Measurements from ENCODE around the gene RABEP1.

RABEP1 gene

DNA sequence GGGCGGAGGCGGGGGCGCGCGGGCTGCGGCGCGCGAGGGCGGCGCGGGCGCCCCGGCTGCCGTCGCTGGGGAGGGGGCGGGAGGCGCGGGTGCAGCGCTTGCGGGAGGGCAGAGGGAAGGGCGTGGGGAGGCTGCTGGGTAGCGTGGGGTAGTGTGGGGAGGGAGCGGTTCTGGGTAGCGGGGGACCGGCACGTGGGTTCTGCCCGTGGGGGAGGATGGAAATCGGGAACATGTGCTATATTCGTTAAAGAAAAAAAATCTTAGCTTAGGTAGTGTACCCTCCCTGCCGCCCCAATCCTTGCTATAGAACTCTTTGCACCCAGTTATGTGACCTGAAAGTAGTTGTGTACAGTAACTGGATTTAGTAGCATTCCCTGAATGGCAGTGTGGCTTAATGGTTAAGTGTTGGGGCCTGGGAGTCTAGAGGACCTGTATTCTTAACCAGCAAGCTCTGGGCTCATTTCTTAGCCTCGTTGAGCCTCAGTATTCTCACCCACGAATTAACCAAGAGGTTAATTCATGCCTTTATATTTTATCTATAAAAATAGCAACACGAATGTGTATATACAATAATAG, 646 bp downstream of the RABEP1 start:
- FAIRE-seq, result no peak

DNA sequence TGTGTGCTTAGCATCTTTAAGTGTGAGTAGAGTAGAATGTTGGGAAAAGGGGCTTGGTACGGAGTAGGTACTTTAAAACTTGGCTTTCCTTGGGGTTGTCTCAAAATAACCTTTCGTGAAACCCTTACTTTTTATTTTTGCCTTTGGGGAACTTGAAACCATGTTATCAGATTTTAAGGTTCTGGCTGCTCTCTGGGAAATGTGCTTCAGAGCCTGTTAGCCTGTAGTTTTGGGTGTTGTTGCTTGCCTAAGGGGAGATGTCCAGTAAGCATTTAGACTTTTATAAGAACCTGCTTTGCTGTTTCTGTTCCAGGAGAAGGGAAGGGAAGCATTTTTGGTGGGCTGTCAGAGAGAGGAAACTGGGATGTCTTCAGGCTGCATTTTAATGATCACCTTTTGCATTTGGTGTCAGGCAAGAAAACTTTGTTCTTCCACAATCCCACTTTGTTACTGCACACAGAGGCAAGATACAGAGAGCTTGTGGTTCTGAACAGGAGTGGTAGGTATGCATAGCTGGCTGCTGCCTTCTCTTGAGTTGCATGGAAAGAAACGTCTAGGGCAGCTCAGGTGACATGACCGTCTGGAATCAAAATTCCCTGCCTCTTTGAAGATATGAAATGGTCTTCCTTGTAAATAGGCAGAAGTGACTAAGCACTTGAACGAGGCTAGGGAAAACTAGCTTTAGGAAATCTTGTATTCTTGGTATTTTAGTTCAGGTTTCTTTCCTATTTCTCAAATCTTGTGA, 1.7 kb downstream of the RABEP1 start:
- FAIRE-seq, result no peak

DNA sequence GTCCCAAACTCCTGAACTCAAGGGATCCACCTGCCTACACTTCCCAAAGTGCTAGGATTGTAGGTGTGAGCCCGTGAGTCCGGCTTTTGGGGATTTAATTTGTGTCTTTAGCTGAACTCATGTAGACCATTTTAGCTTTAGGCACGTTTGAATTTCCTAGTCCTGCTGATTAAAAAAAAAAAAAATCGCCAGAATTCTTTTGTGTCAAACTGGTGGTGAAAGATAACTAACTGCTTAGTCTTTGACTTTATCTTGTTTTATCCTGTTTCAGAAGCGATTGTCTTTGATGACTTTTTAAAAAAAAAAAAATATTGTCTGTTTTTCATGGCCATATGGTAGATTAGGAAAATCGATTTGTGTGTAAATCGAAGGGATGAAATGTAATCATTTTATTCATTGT, 2.6 kb downstream of the RABEP1 start:
- FAIRE-seq, result no peak

DNA sequence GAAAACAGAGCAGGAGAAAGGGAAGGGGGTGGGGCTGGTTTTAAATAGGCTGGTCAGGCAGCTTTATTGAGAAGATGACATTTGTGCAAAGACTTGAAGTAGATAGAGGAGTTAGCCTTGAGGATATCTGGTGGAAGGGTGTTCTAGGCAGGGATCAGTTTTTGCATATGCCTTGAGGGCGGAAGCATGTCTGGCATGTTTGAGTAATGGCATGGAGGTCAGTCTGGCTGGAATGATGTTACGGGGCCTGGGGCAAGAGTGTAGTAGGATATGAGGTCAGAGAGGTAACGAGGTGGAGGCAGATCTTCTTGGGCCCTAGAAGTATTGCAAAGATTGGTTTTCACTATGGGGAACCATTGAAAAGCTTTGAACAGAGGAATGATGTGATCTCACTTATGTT, 4.8 kb downstream of the RABEP1 start:
- no peak for FAIRE-seq

DNA sequence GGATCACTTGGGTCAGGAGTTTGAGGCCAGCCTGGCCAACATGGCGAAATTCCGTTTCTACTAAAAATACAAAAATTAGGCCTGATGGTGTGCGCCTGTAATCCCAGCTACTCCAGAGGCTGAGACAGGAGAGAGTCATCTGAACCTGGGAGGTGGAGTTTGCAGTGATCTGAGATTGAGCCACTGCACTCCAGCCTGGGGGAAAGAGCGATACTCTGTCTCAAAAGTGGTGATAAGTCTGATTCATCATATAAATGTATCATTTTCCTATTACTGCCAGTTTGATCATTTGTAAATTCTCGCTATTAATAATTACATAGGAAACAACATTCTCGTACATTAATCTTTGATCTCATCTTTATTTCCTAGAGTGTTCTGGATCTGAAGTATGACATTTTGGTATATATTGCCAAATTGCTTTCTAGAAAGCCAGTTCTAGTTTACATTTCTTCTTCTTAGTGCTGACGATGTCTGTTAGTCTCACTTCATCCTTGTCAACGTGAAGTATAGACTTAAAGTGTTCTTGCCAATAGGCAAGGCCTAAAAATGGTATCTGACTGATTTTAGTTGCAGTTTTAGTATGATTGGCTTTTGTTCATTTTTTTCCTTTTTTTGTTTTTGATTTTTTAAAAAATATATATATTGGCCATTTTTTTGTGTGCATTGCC, 9.7 kb downstream of the RABEP1 start:
- FAIRE-seq, result no peak

DNA sequence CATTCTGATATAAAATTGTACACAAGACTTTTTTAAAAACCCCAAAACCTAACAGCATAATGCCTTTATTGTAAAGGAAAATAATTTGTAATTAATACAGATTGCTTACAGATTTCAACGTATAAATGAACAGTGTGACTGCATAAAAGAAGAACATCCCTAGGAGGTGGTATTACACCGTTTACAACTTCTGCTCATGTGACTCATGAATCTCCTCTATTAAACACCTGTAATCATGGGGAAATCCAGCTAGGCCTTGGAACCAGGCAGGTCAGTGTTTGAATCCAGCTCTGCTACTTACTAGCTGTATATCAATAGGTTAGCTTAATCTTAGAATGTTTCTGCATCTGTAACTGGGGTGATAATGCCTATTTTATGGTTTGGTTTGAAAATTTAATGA, 15.2 kb downstream of the RABEP1 start:
- FAIRE-seq, result no peak

DNA sequence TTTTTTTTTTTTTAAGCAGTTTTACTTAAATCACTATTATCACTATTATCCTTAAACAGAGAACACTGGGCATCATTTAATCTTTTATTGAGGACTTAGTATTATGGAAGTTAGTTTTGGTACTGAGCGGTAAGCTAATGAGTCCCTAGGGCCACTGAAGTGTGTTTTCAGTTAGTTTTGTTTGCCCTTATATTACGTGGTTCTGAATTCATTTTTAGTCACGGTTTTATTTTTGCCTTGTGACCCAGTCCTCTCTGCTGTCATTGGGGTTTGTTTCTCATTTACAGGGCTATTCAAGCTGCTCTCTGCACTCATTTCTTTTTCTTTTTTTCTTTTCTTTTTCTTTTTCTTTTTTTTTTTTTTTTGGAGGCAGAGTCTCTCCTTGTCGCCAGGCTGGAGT, 17.3 kb downstream of the RABEP1 start:
- no peak for FAIRE-seq

DNA sequence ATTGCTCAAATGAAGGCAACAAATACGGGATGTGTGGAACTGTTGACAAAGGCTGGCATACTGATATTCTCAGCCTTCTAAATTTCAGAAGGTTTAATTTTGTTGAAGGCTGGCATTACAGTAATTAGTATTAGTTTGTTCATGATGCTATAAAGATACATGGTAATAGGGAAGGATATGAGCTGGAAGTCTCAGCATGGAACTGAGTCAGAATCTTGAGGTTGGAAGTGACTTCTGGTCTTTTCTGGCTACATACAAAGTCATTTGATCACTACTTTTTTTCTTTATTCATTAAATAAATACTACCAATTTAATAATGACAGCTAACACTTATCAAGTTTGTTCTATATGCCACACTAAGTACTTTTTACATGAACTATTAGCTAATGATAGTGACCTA, 22.6 kb downstream of the RABEP1 start:
- FAIRE-seq, result no peak

DNA sequence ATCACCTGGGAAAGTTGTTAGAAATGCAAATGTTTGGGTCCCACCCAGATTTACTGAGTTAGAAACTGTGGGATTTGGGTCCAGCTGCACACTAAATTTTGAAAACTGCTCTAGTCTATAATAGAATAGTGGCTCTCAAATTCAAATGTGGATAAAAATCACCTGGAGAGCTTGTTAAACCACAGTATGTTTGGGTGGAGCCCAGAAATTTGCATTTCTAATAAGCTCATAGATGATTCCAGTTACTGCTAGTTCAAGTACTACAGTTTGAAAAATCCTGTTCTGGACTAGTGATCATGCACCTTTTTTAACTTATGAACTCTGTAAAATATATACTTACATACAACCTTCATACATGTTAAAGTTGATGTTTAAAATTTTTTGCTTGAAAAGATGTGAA, 27.8 kb downstream of the RABEP1 start:
- no peak for FAIRE-seq

DNA sequence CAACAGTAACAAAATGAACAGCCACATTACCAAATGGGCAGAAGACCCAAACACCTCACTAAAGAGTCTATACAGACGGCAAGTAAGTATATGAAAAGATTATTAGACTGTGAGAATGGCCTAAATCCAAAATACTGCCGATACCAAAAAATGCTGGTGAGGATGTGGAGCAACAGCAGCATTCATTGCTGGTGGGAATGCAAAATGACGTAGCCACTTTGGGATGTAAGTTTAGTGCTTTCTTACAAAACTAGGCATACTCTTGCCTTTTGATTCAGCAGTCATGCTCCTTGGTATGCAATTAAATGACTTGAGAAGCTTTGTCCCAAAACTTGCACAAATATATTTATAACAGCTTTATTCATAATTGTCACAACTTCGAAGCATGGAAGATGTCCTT, 43.8 kb downstream of the RABEP1 start:
- FAIRE-seq, result no peak

DNA sequence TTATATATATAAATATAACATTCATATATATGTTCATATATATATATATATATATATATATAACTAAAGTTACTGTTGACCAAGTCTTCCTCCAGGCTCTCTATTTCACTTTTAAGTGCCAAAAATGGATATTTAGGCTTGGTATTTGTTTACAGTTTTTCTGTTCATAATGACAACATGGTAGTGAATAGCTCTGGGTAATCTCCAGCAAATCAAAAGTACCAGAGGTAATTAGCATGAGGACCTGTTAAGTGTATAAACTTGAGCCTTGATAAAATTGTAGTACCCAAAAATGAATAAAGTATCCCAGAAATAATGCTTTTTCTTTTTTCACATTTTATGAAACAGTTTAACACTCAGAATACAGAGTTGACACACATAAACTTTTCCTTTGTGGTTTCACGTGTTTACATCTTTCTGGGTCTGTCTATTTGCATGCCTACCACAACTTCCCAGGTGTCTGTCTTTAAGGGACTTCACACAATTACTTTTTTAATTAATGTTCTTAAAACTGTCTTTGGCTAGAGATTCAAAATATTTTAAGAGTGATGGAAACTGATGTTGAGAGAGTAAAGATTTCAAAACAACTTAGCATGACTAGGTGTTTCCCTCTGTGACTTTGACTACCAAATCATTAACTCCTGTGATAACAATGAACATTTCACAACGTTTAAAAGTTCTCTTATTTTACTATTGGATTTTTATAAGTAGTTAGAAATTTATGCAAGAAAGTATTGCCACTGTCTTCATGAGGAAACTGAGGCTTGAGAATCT, 47.9 kb downstream of the RABEP1 start:
- FAIRE-seq, result no peak

DNA sequence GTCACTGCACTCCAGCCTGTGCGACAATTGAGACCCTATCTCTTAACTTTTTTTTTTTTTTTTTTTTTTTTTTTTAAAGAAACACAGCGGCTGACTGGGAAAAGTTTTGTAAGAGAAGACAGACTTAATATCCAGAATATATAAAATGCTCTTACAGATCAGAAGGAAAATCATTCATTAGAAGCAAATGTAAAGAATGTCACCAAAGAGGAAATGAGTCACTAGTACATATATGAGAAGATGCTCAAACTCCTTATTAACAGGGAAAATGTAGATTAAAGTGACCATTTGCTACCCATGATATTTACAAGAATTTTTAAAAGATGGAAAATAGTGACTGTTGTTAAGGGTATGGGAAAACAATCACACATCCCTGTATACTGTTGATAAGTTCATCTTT, 48.9 kb downstream of the RABEP1 start:
- FAIRE-seq, result no peak

DNA sequence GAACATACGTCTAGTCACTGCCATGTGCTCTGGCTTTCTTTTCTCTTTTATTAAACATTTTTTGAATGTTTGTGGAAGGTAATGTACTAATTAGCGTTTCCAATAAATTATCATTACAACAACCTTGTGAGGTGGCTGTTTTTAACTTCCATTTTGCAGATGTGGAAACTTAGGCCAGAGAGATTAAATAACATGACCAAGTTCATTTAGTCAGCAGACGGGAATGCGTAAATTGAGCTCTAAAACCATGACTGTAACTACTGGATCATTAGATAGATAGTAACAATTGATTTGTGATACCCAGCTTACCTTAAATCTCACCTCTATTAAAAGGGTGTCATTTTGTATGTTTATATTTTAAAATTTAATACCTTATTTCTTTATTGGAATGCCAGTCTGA, 49.4 kb downstream of the RABEP1 start:
- FAIRE-seq, result no peak

DNA sequence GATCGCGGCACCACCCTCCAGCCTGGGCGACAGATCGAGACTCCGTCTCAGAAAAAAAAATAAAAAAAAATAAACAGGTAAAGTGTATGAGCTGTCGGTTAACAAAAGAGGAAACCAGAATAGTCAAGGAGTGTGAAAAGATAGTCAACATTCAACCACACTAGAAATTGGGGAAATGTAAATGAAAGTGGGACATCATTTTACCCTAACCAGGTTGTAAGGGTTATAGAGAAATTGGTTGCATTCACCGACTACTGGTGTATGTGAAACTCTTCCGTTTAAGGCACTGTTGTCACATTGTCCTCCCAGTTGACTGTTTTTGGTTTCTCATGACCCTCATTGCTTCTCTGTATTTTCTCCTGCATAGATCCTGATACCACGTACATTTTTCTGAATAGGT, 62.8 kb downstream of the RABEP1 start:
- FAIRE-seq, result no peak

DNA sequence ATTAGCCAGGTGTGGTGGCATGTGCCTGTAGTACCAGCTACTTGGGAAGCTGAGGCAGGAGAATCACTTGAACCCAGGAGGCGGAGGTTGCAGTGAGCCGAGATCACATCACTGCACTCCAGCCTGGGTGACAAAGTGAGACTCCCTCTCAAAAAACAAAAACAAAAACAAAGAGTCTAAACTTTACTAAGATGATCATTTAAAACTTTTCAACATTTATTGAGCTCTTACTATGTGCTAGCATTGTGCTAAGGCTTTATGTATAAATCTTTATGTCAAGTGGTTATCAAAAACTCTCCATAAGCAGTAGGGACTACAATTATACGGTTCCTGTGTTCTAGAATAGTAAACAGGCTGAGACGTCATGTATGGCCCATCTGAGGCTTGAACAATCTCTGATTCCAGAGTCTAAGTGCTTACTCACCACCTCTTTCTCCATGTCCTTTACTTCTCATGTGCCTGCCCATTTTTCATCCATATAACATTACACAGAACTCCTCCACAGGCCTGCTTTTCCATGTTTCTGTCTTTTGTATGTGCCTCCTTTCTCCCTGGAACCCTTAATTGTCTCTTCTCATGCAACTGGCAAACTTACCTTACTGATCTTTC, 70.7 kb downstream of the RABEP1 start:
- no peak for FAIRE-seq

DNA sequence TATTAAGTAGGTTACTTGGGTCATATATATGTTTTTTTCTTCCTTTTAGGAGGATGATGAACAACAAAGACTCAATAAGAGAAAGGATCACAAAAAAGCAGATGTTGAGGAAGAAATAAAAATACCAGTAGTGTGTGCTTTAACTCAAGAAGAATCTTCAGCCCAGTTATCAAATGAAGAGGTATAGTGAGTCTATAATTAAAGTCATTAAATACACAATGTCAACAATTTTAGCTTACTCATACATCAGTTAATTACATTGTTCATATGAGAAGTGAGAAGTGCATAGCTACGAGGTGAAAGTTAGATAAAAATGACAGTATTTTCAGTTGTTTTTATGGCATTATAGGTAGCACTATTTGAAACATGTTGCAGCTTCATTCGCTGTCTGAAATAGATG, 72.2 kb downstream of the RABEP1 start:
- FAIRE-seq, result no peak

DNA sequence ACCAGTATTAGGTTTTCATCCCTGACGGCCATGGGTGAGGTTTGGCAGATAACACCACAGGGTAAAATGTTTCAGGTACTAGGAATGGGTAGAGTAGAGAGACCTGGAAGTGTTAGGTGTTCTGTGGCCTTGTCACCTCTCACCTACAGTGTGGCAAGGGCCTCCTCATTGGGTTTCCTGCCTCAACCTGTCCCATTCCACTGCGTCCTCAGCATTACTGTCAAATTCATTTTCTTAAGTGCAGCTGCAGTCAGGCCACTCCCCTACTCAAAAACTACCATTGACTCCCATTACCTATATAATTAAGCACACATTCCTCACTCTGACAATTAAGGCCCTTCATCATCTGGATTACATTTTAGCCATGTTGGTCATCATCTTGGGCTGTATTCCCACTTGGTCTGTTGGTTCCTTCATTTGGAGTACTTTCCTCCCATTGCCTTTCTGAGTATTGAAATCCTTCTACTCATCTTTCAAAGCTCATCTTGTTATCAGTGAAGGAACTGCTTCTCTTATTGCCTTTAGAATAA, 72.9 kb downstream of the RABEP1 start:
- FAIRE-seq, result no peak

DNA sequence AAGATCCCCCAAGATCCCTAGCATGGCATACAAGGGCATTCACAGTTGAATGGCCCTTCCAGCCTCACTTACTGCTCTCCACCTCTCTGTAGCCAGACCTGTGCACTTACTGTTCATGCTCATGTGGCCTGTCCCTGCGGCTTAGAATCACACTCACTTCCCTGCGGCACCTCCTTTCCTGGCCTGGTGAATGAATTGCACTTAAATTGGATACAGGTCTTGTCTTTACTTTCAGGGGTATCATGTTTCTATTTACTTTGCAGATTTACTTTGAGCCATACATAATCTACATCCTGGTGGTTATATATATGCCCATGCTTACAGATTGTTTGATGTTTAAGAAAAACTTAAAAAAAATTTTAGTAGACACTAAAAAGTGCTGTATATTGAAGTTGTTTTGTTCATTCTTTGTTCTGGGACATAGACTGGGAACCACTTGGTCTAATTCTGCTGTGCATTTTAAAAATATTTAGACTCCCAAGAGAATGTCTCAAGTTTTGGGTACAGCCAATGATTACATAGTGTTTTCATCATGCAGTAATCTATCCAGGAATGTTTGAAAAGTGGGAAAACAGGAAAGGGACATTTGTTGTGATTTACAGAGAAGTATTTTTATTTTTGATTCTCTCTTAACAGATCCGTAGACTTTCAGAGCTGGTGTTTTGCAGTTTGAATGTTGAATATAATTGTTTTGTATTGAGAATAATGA, 73.5 kb downstream of the RABEP1 start:
- FAIRE-seq, result no peak

DNA sequence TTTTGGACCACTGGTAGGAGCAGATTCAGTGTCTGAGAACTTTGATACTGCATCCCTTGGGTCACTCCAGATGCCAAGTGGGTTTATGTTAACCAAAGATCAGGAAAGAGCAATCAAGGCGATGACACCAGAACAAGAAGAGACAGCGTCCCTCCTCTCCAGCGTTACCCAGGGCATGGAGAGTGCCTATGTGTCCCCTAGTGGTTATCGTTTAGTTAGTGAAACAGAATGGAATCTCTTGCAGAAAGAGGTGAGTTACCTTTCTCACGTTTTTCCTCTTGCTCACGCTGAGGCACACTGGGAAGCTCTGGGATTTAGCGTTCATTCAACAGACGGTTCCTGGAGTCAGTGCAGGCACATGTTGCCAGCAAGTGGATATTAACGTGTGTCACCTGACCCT, 79.3 kb downstream of the RABEP1 start:
- FAIRE-seq, result no peak

DNA sequence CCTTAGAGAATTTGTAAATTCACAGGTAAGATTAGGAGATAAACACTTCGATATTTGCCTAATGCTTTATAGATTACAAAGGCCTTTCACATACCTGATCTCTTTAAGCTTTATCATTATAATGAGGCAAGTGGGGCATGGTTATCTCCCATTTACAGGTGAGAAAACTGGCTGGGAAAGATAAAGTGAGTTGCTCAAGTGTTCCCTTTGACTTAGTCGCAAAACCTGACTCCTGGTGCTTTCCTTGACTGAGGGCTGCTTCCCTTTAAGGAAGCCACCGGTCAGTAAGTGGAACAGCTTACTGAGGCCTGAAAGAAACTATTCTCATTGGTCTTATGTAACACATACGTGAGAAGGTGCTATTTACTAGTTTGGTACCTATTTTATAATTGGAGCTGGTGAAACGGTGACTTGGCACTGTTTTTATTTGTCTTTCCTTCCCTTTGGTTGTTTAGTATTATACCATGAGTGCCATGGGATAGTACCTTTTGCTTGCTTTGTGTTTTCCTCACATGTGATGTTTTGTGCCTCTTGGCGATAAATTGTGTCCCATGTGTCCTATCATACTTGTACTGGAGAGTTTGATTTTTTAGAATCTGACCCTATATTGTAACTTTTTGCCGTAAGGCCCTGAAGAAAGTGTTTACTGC, 80.2 kb downstream of the RABEP1 start:
- FAIRE-seq, result no peak

DNA sequence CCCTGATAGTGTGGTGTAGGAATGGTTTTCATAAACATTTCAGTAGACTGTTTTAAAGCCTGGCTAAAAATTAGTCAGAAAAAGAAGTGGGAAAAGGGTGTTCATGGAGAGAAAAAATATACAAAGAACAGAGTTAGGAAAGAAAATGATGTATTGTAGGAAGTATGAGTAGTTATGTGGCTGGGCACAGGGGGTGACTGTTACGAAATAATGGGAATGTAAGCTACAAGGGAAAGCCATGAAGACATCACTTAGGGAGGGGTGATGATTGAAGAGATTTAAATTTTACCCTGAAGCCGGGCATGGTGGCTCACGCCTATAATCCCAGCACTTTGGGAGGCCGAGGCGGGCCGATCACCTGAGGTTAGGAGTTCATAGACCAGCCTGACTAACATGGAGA, 82.1 kb downstream of the RABEP1 start:
- no peak for FAIRE-seq

DNA sequence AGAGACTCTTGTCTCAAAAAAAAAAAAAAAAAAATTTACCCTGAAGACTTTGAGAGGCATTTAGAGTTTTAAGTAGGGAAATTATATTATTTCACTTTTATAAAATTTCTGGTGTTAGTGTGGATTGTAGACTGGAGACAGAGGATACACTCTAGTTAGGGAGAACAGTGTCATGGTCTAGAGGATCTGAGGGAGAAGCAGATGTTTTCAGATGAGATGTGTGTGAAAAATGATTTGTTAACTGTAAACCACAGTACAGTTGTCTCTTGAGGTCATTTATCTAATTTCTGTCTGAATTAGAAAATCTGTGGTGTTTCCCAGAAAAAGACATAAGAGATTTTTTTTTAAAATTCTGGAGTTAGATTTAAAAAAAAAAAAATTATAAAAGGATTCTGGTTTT, 82.6 kb downstream of the RABEP1 start:
- FAIRE-seq, result no peak

Measured in TTC549 (cell line).